Fibroblast of peridontal ligament (primary cell): Measurements from ENCODE around the gene SEMA3F.

Source experiments
- DNase-seq: peaks from one replicate; pipeline ENCODE4 v3.0.0-alpha.2; 2010; ENCODE audit errors: extremely low read depth

The SEMA3F gene

GRCh38 chr3:50155891-50156290 lies 767 bp downstream of the SEMA3F start:
- DNase-seq, result no peak

GRCh38 chr3:50156549-50157493 lies 1.7 kb downstream of the SEMA3F start:
- DNase-seq, result no peak

- DNase-seq, result no peak
Measured at GRCh38 chr3:50157827-50158529, 2.9 kb downstream of the SEMA3F start.

- no peak for DNase-seq
Measured at GRCh38 chr3:50158530-50159146, 3.5 kb downstream of the SEMA3F start.

- DNase-seq, result no peak
Measured at GRCh38 chr3:50160561-50160983, 5.4 kb downstream of the SEMA3F start.

- no peak for DNase-seq
Measured at GRCh38 chr3:50161320-50161719, 6.2 kb downstream of the SEMA3F start.

GRCh38 chr3:50162034-50162883 lies 7.1 kb downstream of the SEMA3F start:
- DNase-seq, result no peak

GRCh38 chr3:50163572-50164455 lies 8.7 kb downstream of the SEMA3F start:
- DNase-seq, result peak; percentile 96

- no peak for DNase-seq
Measured at GRCh38 chr3:50164481-50164880, 9.4 kb downstream of the SEMA3F start.

GRCh38 chr3:50164984-50165909 lies 10.1 kb downstream of the SEMA3F start:
- peak; percentile 89 for DNase-seq

- peak; percentile 24 for DNase-seq
Measured at GRCh38 chr3:50165910-50166538, 10.9 kb downstream of the SEMA3F start.

- DNase-seq, result no peak
Measured at GRCh38 chr3:50166620-50167019, 11.5 kb downstream of the SEMA3F start.

GRCh38 chr3:50167069-50167840 lies 12.1 kb downstream of the SEMA3F start:
- no peak for DNase-seq

GRCh38 chr3:50167841-50168209 lies 12.7 kb downstream of the SEMA3F start:
- no peak for DNase-seq

- DNase-seq, result no peak
Measured at GRCh38 chr3:50168388-50168787, 13.3 kb downstream of the SEMA3F start.

GRCh38 chr3:50168791-50169190 lies 13.7 kb downstream of the SEMA3F start:
- no peak for DNase-seq

- no peak for DNase-seq
Measured at GRCh38 chr3:50169232-50169832, 14.2 kb downstream of the SEMA3F start.

GRCh38 chr3:50169858-50170257 lies 14.7 kb downstream of the SEMA3F start:
- no peak for DNase-seq
